ENCODE results near the gene BHLHA15. TPM values are rescaled to one million over a fixed set of nuclear protein-coding genes. Genes with fewer than 3 reads are reported as not detected.

BHLHA15 gene
- total RNA-seq, 1 donor from 2014 or later = 0.53 TPM

DNA sequence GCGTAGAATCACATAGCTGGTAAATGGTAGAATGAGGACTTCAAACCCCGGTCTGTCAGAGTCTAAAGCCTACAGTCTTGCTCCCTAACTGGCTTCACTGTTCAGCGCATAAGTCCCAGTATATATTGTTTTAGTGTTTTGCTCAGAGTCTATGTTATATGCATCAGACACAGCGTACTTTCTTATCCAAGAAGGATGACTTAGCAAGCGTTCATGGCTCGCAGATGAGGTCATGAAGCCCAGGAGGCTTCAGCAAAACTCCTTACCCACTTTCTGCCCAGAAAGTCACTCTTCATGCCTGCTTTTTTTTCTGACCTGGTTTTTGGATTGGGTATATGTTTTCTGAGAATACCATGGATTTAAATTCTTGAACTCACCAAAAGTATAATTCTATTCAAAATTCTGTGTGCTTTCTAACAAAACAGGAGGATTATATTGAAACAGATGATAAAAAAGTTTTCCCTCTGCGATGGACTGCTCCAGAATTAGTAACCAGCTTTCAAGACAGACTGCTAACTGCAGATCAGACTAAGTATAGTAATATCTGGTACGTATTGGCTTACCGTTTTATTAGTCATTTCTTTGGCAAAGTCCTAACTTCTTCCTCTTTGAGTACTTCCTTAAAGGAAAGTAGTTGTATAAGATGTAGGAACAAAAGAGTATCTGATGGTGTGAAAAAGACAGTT, 24.6 kb upstream of the BHLHA15 start:
- no peak for DNase-seq (ENCODE audit: extremely low read depth, low read depth, low spot score)

DNA sequence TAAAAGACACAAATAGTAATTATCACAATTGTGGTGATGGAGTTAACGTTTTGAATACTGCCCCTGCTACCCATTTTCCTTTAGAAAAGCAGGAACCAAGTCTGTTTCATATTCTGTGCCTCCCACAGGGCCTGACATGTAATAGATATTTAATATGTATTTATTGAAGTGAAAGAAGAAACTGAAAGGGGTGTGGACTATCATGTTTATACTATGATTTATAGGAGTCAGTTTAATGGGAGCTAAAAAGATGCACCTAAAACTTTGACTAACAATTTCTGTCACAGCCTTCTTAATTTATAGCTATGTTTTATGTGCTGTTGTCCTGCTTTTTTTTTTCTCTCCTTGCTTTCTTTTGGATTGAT, 24.1 kb upstream of the BHLHA15 start:
- DNase-seq (ENCODE audit: extremely low read depth, low read depth, low spot score) = no peak

DNA sequence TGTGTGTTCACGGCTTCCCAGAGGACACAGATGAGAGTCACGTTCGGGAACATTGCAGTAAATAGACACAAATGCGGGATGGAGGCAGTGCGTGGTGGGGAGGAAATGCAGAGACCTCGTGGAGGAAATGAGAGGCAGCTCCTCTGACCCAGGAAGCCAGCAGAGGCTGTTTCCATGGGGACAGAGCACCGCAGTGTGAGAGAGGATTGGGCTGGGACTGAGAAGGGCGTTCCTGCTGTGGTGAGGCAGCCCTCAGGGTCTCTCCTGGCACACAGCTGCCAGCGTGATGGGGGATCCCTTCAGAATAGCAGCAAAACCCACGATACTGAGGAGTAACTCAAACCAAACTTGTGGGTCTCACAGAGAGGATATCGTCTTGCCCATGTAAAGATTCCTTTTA, 21.7 kb upstream of the BHLHA15 start:
- DNase-seq (ENCODE audit: extremely low read depth, low read depth, low spot score) = no peak

DNA sequence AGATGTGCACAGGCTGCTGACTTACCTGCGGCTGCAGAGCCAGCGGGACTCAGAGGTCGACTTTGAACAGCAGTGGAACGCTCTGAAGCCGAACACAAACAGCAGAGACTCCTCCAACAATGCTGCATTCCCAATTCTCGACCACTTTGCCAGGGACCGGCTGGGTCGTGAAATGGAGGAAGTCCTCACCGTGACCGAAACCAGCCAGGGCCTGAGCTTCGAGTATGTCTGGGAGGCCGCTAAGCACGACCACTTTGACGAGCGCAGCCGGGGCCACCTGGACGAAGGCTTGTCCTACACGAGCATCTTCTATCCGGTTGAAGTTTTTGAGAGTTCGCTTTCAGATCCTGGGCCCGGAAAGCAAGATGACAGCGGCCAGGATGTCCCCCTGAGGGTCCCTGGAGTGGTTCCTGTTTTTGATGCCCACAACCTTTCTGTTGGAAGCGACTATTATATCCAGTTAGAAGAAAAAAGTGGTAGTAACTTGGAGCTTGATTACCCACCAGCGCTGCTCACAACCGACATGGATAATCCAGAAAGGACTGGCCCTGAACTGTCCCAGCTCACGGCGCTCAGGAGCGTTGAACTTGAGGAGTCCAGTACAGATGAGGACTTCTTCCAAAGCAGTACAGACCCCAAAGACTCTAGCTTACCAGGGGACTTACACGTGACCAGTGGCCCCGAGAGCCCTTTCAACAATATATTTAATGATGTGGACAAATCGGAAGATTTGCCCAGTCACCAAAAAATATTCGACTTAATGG, 19.4 kb upstream of the BHLHA15 start:
- DNase-seq (ENCODE audit: extremely low read depth, low read depth, low spot score) = no peak

DNA sequence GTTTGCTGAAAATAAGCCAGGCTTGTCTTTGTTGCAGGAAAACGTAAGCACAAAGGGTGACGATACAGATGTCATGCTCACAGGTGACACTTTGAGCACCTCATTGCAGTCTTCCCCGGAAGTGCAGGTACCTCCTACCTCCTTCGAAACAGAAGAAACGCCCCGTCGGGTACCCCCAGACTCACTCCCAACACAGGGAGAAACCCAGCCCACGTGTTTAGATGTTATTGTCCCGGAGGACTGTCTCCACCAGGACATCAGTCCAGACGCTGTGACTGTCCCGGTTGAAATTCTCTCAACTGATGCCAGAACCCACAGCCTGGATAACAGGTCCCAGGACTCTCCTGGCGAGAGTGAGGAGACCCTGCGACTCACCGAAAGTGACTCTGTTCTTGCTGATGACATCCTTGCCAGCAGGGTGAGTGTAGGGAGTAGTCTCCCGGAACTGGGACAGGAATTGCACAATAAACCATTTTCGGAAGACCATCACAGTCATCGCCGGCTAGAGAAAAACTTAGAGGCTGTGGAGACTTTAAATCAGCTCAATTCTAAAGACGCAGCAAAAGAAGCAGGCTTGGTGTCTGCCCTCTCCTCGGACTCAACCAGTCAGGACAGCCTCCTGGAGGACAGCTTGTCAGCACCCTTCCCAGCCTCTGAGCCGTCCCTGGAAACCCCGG, 18.3 kb upstream of the BHLHA15 start:
- DNase-seq (ENCODE audit: extremely low read depth, low read depth, low spot score) = no peak

DNA sequence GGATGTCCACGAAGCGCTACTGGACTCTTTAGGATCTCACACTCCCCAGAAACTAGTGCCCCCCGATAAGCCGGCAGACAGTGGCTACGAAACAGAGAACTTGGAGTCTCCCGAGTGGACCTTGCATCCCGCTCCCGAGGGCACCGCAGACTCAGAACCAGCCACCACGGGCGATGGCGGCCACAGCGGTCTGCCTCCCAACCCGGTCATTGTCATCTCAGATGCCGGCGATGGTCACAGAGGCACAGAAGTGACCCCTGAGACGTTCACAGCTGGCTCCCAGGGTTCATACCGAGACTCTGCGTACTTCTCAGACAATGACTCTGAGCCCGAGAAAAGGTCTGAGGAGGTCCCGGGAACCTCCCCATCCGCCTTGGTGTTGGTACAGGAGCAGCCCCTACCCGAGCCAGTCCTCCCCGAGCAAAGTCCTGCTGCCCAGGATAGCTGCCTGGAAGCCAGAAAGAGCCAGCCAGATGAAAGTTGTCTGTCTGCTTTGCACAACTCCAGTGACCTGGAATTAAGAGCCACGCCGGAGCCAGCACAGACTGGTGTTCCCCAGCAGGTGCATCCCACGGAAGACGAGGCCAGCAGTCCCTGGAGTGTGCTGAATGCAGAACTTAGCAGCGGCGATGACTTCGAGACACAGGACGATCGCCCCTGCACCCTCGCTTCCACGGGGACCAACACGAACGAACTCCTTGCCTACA, 17.6 kb upstream of the BHLHA15 start:
- DNase-seq (ENCODE audit: extremely low read depth, low read depth, low spot score) = no peak

DNA sequence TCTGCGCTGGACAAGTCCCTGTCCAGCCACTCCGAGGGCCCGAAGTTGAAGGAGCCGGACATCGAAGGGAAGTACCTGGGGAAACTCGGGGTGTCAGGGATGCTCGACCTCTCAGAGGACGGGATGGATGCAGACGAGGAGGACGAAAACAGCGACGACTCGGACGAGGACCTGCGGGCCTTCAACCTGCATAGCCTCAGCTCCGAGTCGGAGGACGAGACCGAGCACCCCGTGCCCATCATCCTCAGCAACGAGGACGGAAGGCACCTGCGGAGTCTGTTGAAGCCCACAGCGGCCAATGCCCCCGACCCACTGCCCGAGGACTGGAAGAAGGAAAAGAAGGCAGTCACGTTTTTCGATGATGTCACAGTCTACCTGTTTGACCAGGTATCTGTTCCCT, 17.1 kb upstream of the BHLHA15 start:
- DNase-seq (ENCODE audit: extremely low read depth, low read depth, low spot score) = no peak

DNA sequence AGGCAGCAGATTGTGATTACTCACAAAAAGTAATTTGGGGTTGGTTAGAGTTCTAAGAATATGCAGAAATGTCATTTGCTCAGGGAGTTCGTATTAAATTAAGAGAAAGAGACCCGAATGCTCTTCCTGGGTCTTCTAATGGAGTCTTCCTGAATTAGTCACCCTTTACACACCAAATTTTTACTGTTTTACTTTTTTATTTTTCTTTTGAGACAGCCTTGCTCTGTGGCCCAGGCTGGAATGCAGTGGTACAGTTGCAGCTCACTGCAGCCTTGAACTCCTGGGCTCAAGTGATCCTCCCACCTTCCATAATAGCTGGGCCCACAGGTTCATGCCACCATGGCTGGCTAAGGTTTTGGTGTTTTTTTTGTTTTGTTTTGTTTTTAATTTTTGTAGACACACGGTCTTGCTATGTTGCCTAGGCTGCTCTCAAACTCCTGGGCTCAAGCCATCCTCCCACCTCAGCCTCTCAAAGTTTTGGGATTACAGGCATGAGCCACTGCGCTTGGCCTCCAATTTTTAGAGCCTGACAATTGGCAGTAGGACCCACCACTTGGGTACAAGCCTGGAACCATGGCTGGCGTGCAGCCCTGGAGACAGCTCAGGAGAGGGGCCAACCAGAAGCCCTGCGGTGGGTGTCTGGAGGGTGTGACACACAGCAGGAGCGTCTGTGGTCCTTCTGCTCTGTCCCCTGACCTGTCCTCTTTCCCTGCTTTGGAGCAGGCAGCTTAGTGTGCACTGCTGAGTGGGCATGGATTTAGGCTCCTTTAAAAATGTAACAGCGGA, 16.4 kb upstream of the BHLHA15 start:
- no peak for DNase-seq (ENCODE audit: extremely low read depth, low read depth, low spot score)

DNA sequence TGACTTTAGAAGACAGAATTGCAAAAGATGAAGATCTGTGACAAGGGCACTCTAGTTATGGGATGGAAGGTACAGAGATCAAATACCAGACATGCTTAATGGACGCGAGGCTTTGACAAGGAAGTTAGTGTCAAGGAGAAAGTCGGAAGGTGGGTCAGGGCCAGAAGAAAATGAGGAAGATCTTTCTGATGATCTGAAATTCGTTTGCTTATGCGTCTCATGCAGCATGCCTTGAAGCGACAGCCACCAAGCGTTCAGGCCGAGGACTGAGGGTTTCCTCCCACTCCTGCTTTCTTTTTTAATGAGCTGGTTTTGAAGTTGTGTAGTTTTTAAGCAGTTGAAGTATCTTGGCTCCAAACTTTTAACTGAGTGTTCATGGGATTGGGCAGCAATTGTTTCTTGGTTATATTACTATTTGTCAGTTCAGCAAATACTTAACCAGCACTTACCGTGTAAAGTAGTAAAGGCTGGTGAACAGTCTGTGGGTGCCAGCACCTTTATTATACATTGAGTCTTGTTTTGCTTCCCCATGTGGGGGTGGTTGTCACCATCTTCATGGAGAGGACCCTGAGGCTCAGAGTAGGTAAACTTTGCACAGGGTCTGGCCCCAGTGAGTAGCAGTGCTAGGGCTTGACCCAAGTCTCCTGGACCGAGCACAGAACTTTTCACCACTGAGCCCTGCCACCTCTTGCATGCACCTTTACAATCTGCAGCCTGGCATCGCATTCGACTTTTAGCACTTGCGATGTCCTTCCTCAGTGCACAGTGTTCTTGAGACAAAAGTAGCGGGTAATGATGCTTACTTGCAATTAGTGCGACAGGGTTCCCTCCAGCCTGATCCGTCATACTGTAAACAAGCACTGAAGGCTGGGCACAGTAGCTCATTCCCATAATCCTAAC, 14.3 kb upstream of the BHLHA15 start:
- no peak for DNase-seq (ENCODE audit: extremely low read depth, low read depth, low spot score)

DNA sequence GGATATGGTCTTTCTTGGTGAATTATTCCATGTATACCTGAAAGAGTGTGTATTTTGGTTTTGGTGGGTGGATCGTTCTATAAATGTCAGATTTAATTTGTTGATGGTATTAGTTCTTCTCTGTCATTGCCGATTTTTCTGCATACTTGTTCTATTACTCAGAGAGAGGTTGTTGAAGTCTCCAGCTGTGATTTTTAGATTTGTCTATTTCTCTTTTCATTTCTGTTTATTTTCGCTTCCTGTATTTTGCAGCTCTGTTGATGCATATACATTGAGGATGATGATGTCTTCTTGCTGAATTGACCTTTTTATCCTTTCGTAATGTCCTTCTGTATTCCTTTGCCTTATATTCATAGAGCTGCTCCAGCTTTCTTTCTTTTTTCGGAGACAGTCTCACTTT, 12.1 kb upstream of the BHLHA15 start:
- DNase-seq (ENCODE audit: extremely low read depth, low read depth, low spot score) = no peak

DNA sequence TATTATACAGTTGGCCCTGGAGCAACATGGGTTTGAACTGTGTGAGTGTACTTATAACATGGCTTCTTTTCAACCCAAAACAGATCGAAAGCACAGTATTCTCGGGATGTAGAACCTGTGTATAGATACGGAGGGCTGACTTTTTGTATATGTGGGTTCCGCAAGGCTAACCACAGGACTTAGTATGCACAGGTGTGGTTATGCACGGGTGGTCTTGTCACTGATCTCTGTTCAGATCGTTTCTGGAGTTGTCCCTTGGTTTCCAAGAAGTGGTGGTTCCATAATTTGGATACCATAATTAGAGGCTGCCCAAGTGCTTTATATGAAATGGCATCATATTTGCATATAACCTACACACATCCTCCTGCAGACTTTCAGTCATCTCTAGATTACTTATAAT, 10.9 kb upstream of the BHLHA15 start:
- DNase-seq (ENCODE audit: extremely low read depth, low read depth, low spot score) = no peak

DNA sequence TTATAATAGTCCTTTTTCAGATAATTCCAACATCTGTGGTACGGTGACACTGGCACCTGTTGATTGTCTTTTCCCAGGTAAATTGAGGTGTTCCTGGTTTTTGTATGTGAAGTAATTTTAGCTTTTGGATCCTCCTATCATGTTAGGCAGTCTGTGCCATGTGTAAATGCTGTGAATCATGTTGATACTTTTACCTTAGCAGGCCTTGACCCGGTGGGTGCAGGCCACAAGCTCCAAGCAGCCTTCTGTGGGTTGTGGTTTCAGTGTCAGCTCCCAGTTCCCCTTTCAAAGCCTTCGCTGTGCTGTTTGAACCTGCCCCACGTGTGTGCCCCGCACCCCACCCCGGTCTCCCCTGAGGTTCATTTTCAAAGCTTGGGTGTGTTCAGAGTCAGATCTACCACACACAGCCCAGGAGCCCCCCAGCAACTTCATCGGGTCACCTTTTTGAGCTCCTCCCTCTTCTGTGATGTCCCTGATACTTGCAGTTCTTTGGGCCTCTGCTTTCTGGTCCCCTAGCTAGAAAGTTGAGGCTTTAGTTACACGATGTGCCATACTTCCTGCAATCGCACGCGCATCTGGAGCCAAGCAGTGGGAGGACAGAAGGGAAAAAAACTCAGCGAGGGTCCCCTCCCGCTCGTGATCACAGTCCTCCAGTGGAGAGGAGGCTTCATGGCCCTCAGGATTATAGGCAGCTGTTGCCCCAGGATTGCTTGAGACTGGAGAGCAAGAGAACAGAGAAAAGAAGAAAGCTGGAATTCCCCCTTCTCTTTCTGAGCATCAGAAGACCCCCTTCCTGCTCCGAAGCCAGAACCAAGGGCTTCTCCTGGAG, 8.7 kb upstream of the BHLHA15 start:
- no peak for DNase-seq (ENCODE audit: extremely low read depth, low read depth, low spot score)

DNA sequence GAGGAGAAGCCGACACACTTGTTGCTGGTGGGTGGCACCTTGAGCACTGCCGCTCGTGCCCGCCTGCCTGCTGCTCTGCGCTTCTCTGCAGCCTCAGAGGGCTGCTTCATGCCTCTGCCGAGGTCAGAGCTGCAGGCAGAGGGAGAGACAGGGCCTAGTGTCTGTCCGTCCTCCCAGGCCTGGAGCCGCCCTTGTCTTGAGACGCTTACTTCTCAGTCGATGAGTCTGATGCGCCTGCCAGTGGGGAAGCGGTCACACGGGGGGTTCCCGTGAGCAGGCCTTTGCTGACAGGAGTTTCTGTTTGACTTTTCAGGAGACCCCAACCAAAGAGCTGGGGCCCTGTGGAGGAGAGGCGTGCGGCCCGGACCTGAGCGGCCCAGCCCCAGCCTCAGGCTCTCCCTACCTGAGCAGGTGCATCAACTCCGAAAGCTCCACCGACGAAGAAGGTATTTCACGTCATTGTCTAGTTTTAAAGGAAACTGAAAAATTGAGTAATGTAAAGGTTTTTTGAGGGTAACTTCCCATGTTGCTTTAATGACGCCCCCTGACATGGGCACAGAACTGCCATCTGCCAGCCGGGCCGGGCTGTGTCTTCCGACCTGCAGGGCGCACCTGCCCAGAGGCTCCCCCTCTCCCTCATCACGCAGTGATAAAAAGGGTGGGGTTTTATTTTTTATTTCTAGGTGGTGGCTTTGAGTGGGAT, 7.8 kb upstream of the BHLHA15 start:
- no peak for DNase-seq (ENCODE audit: extremely low read depth, low read depth, low spot score)

DNA sequence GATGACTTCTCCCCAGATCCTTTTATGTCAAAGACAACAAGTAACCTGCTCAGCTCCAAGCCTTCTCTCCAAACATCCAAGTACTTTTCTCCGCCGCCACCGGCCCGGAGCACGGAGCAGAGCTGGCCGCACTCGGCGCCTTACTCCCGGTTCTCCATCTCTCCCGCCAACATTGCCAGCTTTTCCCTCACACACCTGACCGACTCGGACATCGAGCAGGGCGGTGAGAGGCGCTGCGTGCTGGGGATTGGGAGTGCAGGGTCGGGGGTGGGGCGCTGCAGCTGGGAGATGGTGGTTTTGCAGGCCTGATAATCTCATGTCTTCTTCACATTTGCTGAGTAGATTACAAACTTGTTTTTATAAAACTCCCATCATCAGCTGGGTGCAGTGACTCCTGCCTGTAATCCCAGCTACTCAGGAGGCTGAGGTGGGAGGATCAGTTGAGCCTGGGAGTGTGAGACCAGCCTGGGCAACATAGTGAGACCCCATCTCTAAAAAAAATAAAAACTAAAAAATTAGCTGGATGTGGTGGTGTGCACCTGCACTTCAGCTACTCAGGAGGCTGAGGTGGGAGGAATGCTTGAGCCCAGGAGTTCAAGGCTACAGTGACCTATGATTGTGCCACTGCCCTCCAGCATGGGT, 7.2 kb upstream of the BHLHA15 start:
- DNase-seq (ENCODE audit: extremely low read depth, low read depth, low spot score) = no peak

DNA sequence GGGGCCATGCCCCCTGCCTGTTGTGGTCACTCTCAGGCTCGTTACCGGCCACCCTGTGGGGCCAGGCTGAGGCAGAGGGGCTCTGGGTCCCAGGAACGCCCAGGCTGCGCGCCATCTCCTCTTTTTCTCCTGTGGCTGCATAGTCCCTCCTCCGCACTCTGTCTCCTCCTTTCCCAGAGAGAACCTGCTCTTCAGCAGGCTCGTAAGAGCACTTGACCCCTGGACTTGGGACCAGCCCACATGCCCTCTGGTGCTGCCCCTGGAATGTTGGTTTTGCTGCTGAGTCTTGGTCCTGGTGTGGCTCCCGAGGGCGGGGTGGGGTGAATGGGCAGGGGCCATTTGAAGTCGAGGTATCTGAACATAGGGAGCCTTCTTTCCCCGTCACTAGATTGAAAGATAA, 6.6 kb upstream of the BHLHA15 start:
- DNase-seq (ENCODE audit: extremely low read depth, low read depth, low spot score) = no peak

DNA sequence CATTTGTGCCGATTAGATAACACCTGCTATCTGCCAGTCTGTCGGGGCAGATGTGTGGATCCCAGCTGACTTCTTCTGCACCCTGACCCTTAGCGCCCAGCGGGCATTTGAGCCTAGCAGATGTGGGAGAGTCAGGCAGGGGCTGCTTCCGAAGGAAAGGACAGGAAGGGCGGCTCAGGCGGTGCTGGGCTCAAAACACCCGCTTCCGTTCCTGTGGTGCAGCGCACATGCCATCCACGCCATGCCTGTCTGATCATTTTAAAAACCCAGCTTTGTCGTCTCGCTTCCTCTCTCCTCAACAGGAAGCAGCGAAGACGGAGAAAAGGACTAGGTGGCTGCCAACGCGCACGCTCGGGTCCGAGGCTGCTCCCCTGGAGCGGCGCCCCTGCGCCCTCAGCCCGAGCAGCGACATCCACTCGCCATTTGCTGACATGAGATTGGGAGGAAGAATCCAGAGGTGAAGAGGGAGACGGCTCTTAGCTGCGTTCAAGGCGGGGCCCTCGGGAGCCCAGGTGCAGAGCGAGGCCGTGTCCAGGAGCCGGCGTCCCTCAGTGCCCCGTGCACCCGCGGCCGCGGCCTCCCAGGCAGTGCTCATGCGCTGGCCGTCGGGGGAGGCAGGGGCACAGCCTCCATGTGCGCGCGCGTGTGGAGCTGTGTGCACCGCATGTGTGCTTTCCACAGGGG, 5.9 kb upstream of the BHLHA15 start:
- no peak for DNase-seq (ENCODE audit: extremely low read depth, low read depth, low spot score)
